Muscle layer of duodenum (tissue), 2 donors: ENCODE data around the gene HTR2A.

Source experiments
- H3K27ac ChIP-seq: one replicate; pipeline ENCODE4 v1.7.0; 2013; ENCODE audit warnings: mild to moderate bottlenecking, low read length
- H3K27me3 ChIP-seq: one replicate; pipeline ENCODE4 v1.7.0; 2013; ENCODE audit warnings: low read depth, mild to moderate bottlenecking, control low read depth, low read length
- H3K36me3 ChIP-seq, 2 donors: one replicate each; pipeline ENCODE4 v1.7.0; 2013; ENCODE audit warnings: low read length in 2 of 2, control low read depth in 1 of 2, mild to moderate bottlenecking in 1 of 2; ENCODE audit not compliant: insufficient read depth in 2 of 2, control insufficient read depth in 1 of 2
- H3K4me1 ChIP-seq, 2 donors: one replicate each; pipeline ENCODE4 v1.7.0; 2013; ENCODE audit warnings: low read length in 2 of 2, mild to moderate bottlenecking in 2 of 2, control low read depth in 1 of 2, moderate library complexity in 1 of 2; ENCODE audit not compliant: insufficient read depth in 2 of 2, control insufficient read depth in 1 of 2
- H3K4me3 ChIP-seq, 2 donors: one replicate each; pipeline ENCODE4 v1.7.0; 2013; ENCODE audit warnings: low read length in 2 of 2, low read depth in 1 of 2, mild to moderate bottlenecking in 1 of 2
- H3K9me3 ChIP-seq, 2 donors: one replicate each; pipeline ENCODE4 v1.7.0; 2013; ENCODE audit warnings: low read length in 2 of 2, control low read depth in 1 of 2, mild to moderate bottlenecking in 1 of 2; ENCODE audit not compliant: control insufficient read depth in 1 of 2
- donor health status: healthy.

The HTR2A gene

GRCh38 chr13:46845146-46845545 lies 51.7 kb downstream of the HTR2A start:
- no peaks in the 10 kb centered on the region for H3K9me3 ChIP-seq
- no peaks in the 10 kb centered on the region for H3K36me3 ChIP-seq
- peaks cover 0 to 2% of the 10 kb centered on the region in 2 donors for H3K4me1 ChIP-seq
- no peak overlapping the region for H3K4me3 ChIP-seq
- H3K27me3 ChIP-seq: no peaks in the 10 kb centered on the region
- H3K27ac ChIP-seq: no peak overlapping the region

- no peak overlapping the region for H3K27ac ChIP-seq
- no peaks in the 10 kb centered on the region for H3K27me3 ChIP-seq
- no peak overlapping the region for H3K4me3 ChIP-seq
- H3K9me3 ChIP-seq: no peaks in the 10 kb centered on the region
- no peaks in the 10 kb centered on the region for H3K36me3 ChIP-seq
- no peaks in the 10 kb centered on the region for H3K4me1 ChIP-seq
Measured at GRCh38 chr13:46844431-46844830, 52.4 kb downstream of the HTR2A start.

DNA sequence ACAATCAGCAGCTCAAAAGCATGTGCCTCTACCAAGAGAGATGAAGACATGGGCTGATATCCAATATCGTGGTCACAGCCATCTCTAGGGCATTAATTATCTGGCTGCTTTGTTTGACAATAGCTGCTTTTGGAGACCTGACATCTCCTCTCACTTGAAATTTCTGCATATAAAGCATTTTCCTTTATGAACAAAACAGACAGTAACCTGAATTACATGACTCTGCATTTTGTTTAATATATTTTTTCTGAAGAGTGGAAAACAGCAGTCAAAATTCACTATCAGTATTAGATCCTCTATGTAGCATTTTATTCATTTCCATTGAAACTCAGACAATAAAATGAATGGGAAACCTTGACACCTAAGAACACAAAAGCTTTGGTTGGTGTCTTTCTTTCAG lies 57.5 kb downstream of the HTR2A start:
- no peaks in the 10 kb centered on the region for H3K27me3 ChIP-seq
- no peak overlapping the region for H3K4me3 ChIP-seq

GRCh38 chr13:46834657-46835056 lies 62.2 kb downstream of the HTR2A start:
- Histone ChIP-seq H3K27ac (no peak overlapping the region), H3K4me3 (no peak overlapping the region), H3K27me3 (no peaks in the 10 kb centered on the region)

More for the DNA sequence above, 57.5 kb downstream of the HTR2A start:
- no peak overlapping the region for H3K27ac ChIP-seq
- H3K4me1 ChIP-seq: no peaks in the 10 kb centered on the region
- no peaks in the 10 kb centered on the region for H3K36me3 ChIP-seq
- H3K9me3 ChIP-seq: no peaks in the 10 kb centered on the region

DNA sequence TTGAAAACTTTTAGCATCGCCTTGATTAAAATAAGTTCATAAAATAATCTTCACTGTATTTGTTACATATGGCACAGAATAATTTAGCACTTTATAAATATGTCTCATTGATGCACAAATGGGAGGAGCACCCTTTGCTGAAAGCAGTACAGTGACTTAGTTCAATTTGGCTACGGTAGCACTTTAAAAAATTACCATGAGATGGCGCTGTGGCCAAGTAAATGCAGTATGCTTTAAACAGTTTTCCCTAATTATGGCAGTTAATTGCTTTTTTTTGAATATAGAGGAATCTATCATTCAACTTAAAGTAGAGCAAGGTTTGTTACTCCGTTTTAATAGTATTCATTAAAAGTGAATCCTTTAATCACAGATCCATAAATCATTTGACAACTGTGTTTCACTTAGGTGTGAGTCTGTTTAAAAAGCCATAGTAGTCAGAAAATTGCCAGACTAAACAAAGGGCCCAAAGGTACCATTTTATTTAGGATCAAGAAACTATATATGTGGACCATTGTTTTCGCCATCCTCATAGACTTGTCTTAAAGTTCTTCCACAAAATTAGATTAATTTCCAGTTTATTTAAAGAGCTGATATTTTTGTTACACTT lies 65.2 kb downstream of the HTR2A start:
- Histone ChIP-seq H3K9me3 (no peaks in the 10 kb centered on the region), H3K27ac (no peak overlapping the region), H3K4me1 (no peaks in the 10 kb centered on the region), H3K36me3 (no peaks in the 10 kb centered on the region), H3K4me3 (no peak overlapping the region), H3K27me3 (no peaks in the 10 kb centered on the region)

More at GRCh38 chr13:46834657-46835056, 62.2 kb downstream of the HTR2A start:
- Histone ChIP-seq H3K36me3 (no peaks in the 10 kb centered on the region), H3K4me1 (no peaks in the 10 kb centered on the region), H3K9me3 (no peaks in the 10 kb centered on the region)

- H3K27me3 ChIP-seq: no peaks in the 10 kb centered on the region
- H3K36me3 ChIP-seq: no peaks in the 10 kb centered on the region
- H3K27ac ChIP-seq: no peak overlapping the region
Measured at GRCh38 chr13:46830405-46831005, 66.3 kb downstream of the HTR2A start.

DNA sequence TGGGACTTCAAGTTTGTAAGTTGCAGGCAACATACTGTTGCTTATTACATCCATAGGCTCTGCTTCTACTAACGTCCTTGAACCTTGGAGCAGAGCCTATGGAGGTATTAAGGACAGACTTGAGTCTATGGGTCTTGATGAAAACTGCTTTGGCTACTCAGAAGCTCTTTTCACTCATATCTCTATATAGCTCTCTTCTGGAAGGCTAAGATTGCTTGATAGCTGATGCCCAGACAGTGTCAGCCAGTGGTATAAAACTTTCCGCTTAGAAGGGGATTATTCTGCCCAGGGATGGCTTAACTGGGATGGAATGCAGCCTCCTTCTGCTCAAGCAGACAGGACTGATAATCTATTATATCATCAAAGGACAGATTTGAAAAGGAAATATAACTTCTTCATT lies 74.3 kb downstream of the HTR2A start:
- H3K27me3 ChIP-seq: no peaks in the 10 kb centered on the region
- no peak overlapping the region for H3K4me3 ChIP-seq
- H3K27ac ChIP-seq: no peak overlapping the region
- no peaks in the 10 kb centered on the region for H3K4me1 ChIP-seq
- H3K36me3 ChIP-seq: no peaks in the 10 kb centered on the region
- H3K9me3 ChIP-seq: no peaks in the 10 kb centered on the region

More at GRCh38 chr13:46830405-46831005, 66.3 kb downstream of the HTR2A start:
- H3K4me3 ChIP-seq: no peak overlapping the region
- no peaks in the 10 kb centered on the region for H3K4me1 ChIP-seq
- no peaks in the 10 kb centered on the region for H3K9me3 ChIP-seq

DNA sequence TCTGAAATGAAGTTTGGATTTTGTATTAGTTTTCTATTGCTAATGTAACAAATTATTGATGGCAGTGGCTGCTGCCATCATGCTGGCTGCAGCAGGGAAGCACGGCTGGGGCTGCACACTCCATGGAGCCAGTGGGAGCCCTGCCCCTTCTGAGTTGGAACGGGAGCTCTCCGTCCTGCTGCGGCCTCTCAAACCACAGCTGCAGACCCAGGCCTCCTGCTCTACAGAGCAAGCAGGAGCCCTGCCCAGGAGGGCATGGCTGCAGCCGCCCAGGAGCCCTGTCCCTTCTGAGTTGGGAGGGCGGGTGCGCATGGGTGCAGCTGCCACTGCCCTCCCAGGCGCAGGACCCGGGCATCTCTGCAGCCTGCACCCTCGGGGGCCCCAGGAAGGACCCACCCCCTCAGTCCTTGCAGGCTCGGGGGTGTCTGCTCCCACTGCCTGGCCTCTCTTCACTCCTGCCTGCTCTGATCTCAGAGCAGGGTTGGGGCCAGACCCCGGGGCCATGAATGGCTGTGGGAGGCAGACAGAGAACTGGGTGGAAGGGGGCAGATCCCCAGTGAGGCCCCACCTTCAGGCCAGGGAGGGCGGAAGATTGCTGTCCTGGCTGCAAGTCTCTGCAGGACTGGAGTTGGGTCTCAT lies 78.9 kb downstream of the HTR2A start:
- Histone ChIP-seq H3K4me1 (no peaks in the 10 kb centered on the region), H3K27ac (no peak overlapping the region), H3K9me3 (no peaks in the 10 kb centered on the region), H3K27me3 (no peaks in the 10 kb centered on the region), H3K4me3 (no peak overlapping the region), H3K36me3 (no peaks in the 10 kb centered on the region)

DNA sequence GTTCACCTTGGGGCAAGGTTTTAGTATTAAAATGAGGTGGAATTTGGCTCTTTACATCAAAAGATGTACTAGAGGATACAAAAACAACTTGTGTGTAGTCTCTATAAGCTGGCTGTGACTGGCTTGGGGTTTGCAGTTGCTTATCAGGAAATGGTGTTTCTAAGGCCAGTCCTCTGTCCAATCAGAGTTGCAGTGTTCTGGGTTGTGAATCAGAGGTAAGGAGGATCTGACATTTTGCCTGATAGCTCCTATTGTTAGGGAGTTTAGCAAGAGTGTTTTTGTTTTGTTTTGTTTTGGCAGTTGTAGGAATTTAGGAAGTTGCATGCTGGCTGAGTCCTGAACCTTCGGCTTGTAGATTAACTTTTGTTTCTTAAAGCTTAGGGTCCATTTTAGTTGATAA lies 79.8 kb downstream of the HTR2A start:
- no peaks in the 10 kb centered on the region for H3K4me1 ChIP-seq
- no peak overlapping the region for H3K27ac ChIP-seq
- H3K36me3 ChIP-seq: no peaks in the 10 kb centered on the region
- H3K9me3 ChIP-seq: peaks cover 3 to 6% of the 10 kb centered on the region in 2 donors
- no peaks in the 10 kb centered on the region for H3K27me3 ChIP-seq
- no peak overlapping the region for H3K4me3 ChIP-seq

GRCh38 chr13:46816371-46816770 lies 80.5 kb downstream of the HTR2A start:
- no peaks in the 10 kb centered on the region for H3K4me1 ChIP-seq
- H3K36me3 ChIP-seq: no peaks in the 10 kb centered on the region
- H3K27me3 ChIP-seq: no peaks in the 10 kb centered on the region
- H3K9me3 ChIP-seq: peaks cover 4 to 6% of the 10 kb centered on the region in 2 donors
- no peak overlapping the region for H3K27ac ChIP-seq
- H3K4me3 ChIP-seq: no peak overlapping the region

- Histone ChIP-seq H3K4me3 (no peak overlapping the region), H3K27me3 (no peaks in the 10 kb centered on the region), H3K27ac (no peak overlapping the region), H3K36me3 (no peaks in the 10 kb centered on the region), H3K9me3 (peaks cover 4 to 6% of the 10 kb centered on the region in 2 donors), H3K4me1 (no peaks in the 10 kb centered on the region)
Measured at GRCh38 chr13:46812301-46812797, 84.5 kb downstream of the HTR2A start.
